Measurements from ENCODE around the gene PVALEF.

The PVALEF gene

DNA sequence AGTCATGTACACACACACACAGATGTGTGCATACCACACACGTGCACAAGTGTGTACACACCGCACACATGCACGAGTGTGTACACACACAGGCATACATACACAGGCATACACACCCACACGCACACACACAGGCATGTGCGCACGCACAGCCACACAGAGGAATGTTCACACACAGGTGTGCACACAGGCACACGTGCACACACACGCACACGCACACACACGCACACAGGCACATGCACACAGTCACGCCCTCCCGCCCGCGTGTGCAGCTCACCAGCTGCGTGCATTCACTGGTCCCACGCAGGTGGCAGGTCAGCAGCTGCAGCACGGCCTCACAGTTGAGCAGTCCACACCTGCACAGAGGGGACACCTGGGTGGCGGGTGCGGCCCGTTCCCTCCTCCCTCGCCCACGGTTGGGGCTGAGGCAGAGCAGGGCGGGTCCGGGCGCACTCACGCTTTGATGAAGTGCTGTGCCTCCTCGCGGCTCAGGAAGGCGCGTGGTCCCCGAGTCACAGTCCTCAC is 65.9 kb downstream of the PVALEF start:
- no peaks in the 10 kb centered on the region for H3K27me3 ChIP-seq (ENCODE audit: insufficient read depth, low read length)
- H3K36me3 ChIP-seq (ENCODE audit: insufficient read depth, low read depth, low read length): peaks cover 6% of the 10 kb centered on the region; the same call in 1 of the 2 replicates
- no peak overlapping the region for H3K27ac ChIP-seq (ENCODE audit: low read length)
- no peak overlapping the region for H3K4me3 ChIP-seq (ENCODE audit: low read length)
- H3K9ac ChIP-seq (ENCODE audit: low read depth, low read length): no peak overlapping the region
- no peaks in the 10 kb centered on the region for H3K9me3 ChIP-seq (ENCODE audit: insufficient read depth, low read depth, low read length)
- no peaks in the 10 kb centered on the region for H3K4me1 ChIP-seq (ENCODE audit: insufficient read depth, low read length)

- no peak overlapping the region for H3K4me3 ChIP-seq (ENCODE audit: low read length)
- no peaks in the 10 kb centered on the region for H3K9me3 ChIP-seq (ENCODE audit: insufficient read depth, low read depth, low read length)
- no peak overlapping the region for H3K27ac ChIP-seq (ENCODE audit: low read length)
- H3K36me3 ChIP-seq (ENCODE audit: insufficient read depth, low read depth, low read length): peaks cover 6% of the 10 kb centered on the region; the same call in 1 of the 2 replicates
- no peak overlapping the region for H3K9ac ChIP-seq (ENCODE audit: low read depth, low read length)
- no peaks in the 10 kb centered on the region for H3K4me1 ChIP-seq (ENCODE audit: insufficient read depth, low read length)
- no peaks in the 10 kb centered on the region for H3K27me3 ChIP-seq (ENCODE audit: insufficient read depth, low read length)
Measured at GRCh38 chr17:81231766-81232581, 66.7 kb downstream of the PVALEF start.
